Suppressor macrophage treated with lipopolysaccharide for 1 hour (primary cell): ENCODE measurements around the gene PRPF38B.
"Not testable (repeated sequence)": the region's sequence is repeated elsewhere in the genome, so short reads cannot be mapped to it uniquely, and the experiment has no call there.

Experiments
- DNase-seq, 3 donors: peaks; one replicate each; pipeline ENCODE4 v3.0.0-alpha.2; 2020 to 2022

Gene PRPF38B

GRCh38 chr1:108681701-108682100 is 10.4 kb upstream of the PRPF38B start:
- DNase-seq, result not testable (repeated sequence)

DNA sequence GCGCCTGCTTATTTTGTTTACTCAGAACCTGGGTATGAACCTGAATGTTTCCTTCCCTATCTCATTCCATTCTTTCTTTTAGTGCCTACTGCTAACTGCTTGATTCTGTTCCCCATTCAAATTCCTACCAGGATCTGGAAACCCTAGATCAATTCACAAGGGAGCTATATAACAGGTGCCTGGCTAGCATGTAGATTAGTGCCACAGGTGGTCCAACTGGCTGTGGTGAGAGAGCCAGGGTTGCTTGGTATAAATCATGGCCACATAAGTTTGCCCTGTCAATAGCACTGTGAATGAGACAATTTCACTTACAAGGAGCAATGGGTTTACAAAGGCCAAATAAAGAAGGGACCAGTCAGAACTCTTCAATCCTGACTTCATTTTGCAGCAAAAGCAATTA is 6.6 kb upstream of the PRPF38B start:
- DNase-seq, result no peak

- no peak for DNase-seq
Measured at GRCh38 chr1:108686614-108687313, 5.3 kb upstream of the PRPF38B start.

- DNase-seq, result peak; percentile 55 to 75 (median 65)
Measured at GRCh38 chr1:108691128-108691941, 775 bp upstream of the PRPF38B start.

GRCh38 chr1:108692724-108693655 is 880 bp downstream of the PRPF38B start:
- peak; percentile 63 to 73 (median 73) for DNase-seq

DNA sequence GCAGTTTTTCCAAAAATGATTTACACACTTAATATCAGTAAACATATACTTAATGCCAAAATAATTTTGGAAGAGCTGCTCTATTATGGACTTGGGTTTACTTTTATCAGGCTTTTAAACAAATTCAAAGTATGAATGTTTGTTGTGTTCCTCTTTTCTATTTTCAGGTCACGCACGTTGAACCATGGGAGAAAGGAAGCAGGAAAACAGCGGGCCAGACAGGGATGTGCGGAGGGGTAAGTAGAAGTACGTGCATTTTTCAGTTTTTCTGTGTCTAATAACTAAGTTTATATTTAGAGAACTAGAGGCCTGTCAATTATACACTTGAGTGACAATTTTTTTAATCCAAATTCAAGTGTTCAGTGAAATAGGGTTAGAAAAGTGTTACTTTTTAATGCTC is 3.4 kb downstream of the PRPF38B start:
- peak; percentile 39 to 43 (median 40) for DNase-seq

DNA sequence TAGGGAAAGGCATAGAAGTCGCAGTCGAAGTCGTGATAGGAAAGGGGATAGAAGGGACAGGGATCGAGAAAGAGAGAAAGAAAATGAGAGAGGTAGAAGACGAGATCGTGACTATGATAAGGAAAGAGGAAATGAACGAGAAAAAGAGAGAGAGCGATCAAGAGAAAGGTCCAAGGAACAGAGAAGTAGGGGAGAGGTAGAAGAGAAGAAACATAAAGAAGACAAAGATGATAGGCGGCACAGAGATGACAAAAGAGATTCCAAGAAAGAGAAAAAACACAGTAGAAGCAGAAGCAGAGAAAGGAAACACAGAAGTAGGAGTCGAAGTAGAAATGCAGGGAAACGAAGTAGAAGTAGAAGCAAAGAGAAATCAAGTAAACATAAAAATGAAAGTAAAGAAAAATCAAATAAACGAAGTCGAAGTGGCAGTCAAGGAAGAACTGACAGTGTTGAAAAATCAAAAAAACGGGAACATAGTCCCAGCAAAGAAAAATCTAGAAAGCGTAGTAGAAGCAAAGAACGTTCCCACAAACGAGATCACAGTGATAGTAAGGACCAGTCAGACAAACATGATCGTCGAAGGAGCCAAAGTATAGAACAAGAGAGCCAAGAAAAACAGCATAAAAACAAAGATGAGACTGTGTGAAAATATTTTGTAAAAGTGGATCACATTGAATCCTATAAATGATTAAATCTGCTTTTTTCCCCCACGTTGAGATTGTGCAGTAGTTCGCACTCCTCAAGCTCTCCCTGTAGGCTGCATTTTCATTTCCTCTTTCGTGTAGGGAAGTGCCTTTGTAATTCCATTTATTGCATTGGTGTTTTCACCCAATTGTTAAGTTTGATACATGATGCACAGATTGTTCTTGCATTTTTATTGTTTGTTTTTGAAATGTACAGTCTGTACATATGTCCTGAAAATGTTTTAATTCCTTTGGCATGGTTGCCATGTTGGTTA is 7.5 kb downstream of the PRPF38B start:
- DNase-seq, result peak; percentile 61 to 72 (median 72)

DNA sequence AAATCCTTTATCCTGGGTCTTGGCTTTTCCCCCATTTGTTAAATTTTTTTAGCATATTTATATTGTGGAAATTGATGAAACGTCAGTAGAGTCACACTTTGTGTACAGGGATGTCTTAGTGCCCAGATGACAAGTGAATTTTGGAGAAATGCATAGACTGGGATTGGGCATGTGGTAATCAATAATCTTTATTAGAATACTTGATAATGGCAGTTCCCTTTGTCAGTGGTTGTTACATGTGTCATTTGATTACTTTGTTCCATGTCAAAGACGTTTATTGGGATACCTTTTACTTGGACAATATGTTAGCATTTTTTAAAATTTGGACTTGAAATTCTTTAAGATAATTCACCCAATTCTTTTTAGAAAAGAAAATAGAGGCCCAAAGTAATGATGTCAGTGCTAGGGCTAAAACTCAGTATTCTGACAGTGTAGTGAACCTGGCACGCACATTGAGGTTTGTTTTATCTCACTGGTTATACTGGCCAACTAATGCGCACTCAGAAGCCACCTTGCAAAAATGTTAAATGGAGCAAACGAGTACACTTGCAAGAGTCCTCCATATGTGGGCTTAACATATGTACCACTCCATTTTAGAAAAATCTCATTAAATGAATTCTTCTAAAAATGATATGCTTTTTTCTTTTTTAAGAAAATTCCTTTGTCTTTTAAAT is 9.2 kb downstream of the PRPF38B start:
- DNase-seq, result no peak

GRCh38 chr1:108702109-108702508 is 10.0 kb downstream of the PRPF38B start:
- DNase-seq, result not testable (repeated sequence)

DNA sequence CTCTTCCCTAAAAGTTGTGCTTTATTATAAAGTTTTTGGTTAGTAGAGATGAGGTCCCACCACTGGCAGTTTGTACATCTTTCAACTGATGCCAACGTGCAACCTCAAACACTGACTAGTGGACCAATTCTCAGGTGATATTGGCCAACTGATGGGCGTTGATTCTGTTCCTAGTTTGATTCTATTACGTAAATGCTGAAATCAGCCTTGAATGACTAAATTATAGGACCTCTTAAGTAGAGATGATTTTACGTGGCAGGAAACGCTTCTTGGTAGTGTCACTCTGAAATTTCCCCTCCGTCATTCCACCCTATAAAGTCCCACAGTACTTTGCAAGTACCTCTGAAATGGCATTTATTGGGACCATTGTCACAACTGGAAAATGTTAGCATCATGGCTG is 11.8 kb downstream of the PRPF38B start:
- peak in 2 of 3 donors; percentile 27 to 49 for DNase-seq

- no peak for DNase-seq
Measured at GRCh38 chr1:108704496-108704895, 12.4 kb downstream of the PRPF38B start.

DNA sequence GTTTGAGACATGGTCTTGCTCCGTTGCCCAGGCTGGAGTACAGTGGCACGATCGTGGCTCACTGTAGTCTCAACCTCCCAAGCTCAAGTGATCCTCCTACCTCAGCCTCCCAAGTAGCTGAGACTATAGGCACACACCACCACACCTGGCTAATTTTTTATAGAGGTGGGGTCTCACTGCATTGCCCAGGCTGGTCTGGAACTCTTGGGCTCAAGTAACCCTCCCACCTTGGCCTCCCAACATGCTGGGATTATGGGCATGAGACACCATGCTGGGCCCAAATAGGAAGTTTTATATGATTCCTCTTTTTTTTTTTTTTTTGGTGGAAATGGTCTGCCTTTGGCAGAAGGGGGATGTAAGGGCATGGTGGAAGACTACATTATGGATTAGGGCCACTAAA is 14.5 kb downstream of the PRPF38B start:
- DNase-seq, result no peak

- peak; percentile 49 to 59 (median 50) for DNase-seq
Measured at GRCh38 chr1:108708691-108709660, 16.9 kb downstream of the PRPF38B start.

DNA sequence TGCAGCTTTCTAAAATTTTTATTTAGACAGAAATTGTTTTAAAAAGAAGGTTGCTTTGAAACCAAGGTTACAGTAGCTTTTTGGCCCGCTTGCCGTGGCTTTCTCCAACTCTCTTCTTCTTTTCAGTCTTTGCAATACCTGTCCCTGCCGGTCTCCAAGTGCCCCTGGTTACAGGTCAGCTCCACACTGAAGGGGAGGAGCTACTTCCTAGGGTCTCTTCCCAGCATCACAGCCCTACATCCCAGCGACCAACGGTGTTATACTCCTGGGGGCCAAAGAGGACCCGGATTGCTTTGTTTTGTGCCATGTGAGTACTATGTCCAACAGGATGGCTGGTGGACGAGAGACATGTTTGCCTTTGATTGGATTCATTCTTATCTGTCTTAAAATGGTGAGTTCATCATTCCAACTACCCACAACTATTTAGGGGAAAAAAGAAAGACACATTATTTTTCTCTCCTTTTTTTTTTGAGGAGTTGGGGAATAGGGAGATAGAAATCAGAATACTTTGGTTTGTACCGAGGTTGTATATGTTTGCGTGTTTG is 20.6 kb downstream of the PRPF38B start, which contains the start of gene FNDC7:
FNDC7 (plus strand) TSS at position 303 of the 545 bp plus-strand sequence; CDS start at position 329, 26 bp downstream.
- DNase-seq, result no peak

DNA sequence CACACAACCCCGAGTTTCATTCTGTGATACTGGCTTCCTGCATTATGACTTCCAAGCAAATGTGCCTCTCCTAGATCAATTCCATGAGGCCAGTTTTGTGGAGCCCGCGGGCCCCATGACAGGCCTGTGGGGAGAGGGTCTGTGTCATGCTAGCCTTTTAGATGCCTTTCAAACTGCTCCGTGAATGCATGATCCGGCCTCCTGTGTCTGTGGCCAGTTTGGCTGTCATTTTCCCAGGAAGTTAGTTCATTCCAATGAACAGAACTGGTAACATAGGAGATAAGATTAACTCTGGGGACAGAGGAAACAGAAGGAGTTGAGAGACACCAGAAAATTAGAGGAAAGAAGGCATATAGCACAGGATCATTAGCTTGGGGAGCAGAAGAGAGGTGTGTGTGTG is 23.8 kb downstream of the PRPF38B start:
- DNase-seq, result no peak

- no peak for DNase-seq
Measured at GRCh38 chr1:108716437-108717230, 24.5 kb downstream of the PRPF38B start.

GRCh38 chr1:108717774-108718316 is 25.7 kb downstream of the PRPF38B start:
- DNase-seq, result no peak

DNA sequence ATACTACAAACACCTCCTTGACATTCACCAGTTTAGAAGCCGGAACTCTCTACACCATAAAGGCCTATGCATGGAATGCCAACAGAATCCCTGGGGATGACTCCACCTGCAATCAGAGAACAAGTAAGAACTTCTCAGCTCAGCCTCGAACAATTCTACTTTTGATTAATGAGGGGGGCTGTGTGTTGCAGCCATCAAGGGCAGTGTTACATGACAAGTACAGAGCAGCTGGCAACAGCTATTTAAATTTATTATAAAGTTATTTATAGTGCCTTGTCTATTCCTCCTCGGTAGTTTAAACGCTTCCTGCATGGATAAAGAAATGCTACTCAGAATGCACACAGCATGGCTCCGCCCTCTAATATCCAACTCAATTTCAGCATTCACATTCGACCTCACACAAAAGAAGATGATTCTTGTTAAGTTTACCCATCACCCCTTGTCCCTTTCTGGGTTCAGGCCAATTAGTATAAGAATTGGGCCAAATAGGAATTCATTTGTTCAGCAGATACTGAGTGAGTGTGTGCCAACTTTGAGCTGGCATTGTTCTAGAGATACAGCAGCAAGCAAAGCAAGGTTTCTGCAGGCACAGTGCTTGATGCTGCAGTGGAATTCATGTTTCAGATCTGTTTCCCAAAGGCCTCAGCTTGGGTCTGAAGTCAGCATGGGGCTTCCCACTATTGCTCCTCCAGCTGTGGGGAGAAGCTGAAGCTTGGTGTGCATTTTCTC is 27.0 kb downstream of the PRPF38B start:
- DNase-seq, result no peak
